IMR-90 (cell line): ENCODE measurements around the gene FRMD4B. TPM values are rescaled to one million over a fixed set of nuclear protein-coding genes. Genes with fewer than 3 reads are reported as not detected.

Experiments
- ATAC-seq: fragments of 200-7000 bp; cut with Tn5 transposase; 2 replicates; pipeline ENCODE4 v1.9.1; 2020; ENCODE audit warnings: low read depth, mild to moderate bottlenecking, moderate library complexity
- BruUV-seq: library from RNA; stranded (reverse); fragments of 400-500 nt; replicated peaks from 2 replicates; lab custom pipeline; 2021; lab: Mats Ljungman, UMichigan
- CTCF ChIA-PET: fragments of 300-600 bp; formaldehyde crosslinking; extraction: SDS; loops from one replicate; lab custom pipeline; 2021; ENCODE audit warnings: antibody characterized with exemption; lab: Yijun Ruan, JAX
- POLR2A ChIA-PET: fragments of 300-600 bp; sonication (Branson Sonifier 250); formaldehyde crosslinking; loops from one replicate; lab custom pipeline; 2022; ENCODE audit warnings: antibody characterized with exemption; ENCODE audit not compliant: unreplicated experiment; lab: Charles Lee
- DNase-seq: peaks from one replicate; pipeline ENCODE4 v3.0.0; 2013
- H2AFZ ChIP-seq: replicated peaks from 2 replicates; pipeline ENCODE3; 2013; ENCODE audit warnings: low read length, mild to moderate bottlenecking; ENCODE audit not compliant: poor library complexity
- H2AK5ac ChIP-seq: 2 replicates; pipeline ENCODE4 v1.6.1; 2013; ENCODE audit warnings: low read depth, low read length, inconsistent platforms
- H2AK9ac ChIP-seq: replicated peaks from 2 replicates; pipeline ENCODE3; 2013; ENCODE audit warnings: mild to moderate bottlenecking, low read depth, low read length, moderate library complexity; ENCODE audit not compliant: poor library complexity
- H2BK120ac ChIP-seq: 2 replicates; pipeline ENCODE4 v1.6.1; 2013; ENCODE audit warnings: low read depth, low read length, inconsistent platforms
- H2BK15ac ChIP-seq: 3 replicates; pipeline ENCODE4 v1.6.1; 2013; ENCODE audit warnings: low read depth, low read length, inconsistent platforms
- H2BK20ac ChIP-seq: 2 replicates; pipeline ENCODE4 v1.6.1; 2013; ENCODE audit warnings: low read depth, mild to moderate bottlenecking, inconsistent platforms, low read length, moderate library complexity
- H2BK5ac ChIP-seq: 2 replicates; pipeline ENCODE4 v1.6.1; 2013; ENCODE audit warnings: mild to moderate bottlenecking, low read depth, low read length, inconsistent platforms; ENCODE audit not compliant: poor library complexity, severe bottlenecking
- H3K14ac ChIP-seq: replicated peaks from 2 replicates; pipeline ENCODE4 v1.6.1; 2013; ENCODE audit warnings: low read depth, low read length, inconsistent platforms
- H3K18ac ChIP-seq: 2 replicates; pipeline ENCODE4 v1.6.1; 2013; ENCODE audit warnings: low read depth, low read length, control low read depth
- H3K23ac ChIP-seq: 2 replicates; pipeline ENCODE4 v1.6.1; 2013; ENCODE audit warnings: low read depth, low read length, inconsistent platforms
- H3K27ac ChIP-seq: 2 replicates; pipeline ENCODE4 v1.5.1; 2013; ENCODE audit warnings: mild to moderate bottlenecking, control low read depth, low read length; ENCODE audit not compliant: insufficient read depth
- H3K27me3 ChIP-seq: 2 replicates; pipeline ENCODE4 v1.6.1; 2013; ENCODE audit warnings: low read length; ENCODE audit not compliant: control insufficient read depth, insufficient read depth
- H3K36me3 ChIP-seq: 2 replicates; pipeline ENCODE4 v1.6.1; 2013; ENCODE audit warnings: low read length, mixed read lengths; ENCODE audit not compliant: control insufficient read depth, insufficient read depth
- H3K4ac ChIP-seq: 2 replicates; pipeline ENCODE4 v1.6.1; 2013; ENCODE audit warnings: low read depth, low read length, inconsistent platforms
- H3K4me1 ChIP-seq: 2 replicates; pipeline ENCODE4 v1.6.1; 2013; ENCODE audit warnings: low read length, mixed read lengths; ENCODE audit not compliant: control insufficient read depth, insufficient read depth
- H3K4me2 ChIP-seq: 2 replicates; pipeline ENCODE4 v1.6.1; 2013; ENCODE audit warnings: low read depth, mild to moderate bottlenecking, control low read depth, low read length, moderate library complexity
- H3K4me3 ChIP-seq: 2 replicates; pipeline ENCODE4 v1.5.1; 2013; ENCODE audit warnings: low read depth, mild to moderate bottlenecking, control low read depth, low read length, moderate library complexity; ENCODE audit not compliant: insufficient read depth
- H3K56ac ChIP-seq: 2 replicates; pipeline ENCODE4 v1.6.1; 2013; ENCODE audit warnings: low read length, inconsistent platforms; ENCODE audit not compliant: insufficient read depth; ENCODE audit errors: extremely low read depth
- H3K79me1 ChIP-seq, 2 experiments: 2 replicates each; pipeline ENCODE4 v1.6.1; 2013; ENCODE audit warnings: low read length in 2 of 2, inconsistent platforms in 1 of 2, low read depth in 1 of 2
- H3K9ac ChIP-seq: 2 replicates; pipeline ENCODE4 v1.6.1; 2013; ENCODE audit warnings: low read depth, low read length, control low read depth
- H3K9me1 ChIP-seq: 2 replicates; pipeline ENCODE4 v1.6.1; 2013; ENCODE audit warnings: low read length, inconsistent platforms; ENCODE audit not compliant: insufficient read depth
- H3K9me3 ChIP-seq: 2 replicates; pipeline ENCODE4 v1.6.1; 2013; ENCODE audit warnings: low read length; ENCODE audit not compliant: control insufficient read depth, insufficient read depth
- H4K20me1 ChIP-seq: 2 replicates; pipeline ENCODE4 v1.6.1; 2013; ENCODE audit warnings: low read length, inconsistent platforms; ENCODE audit not compliant: insufficient read depth
- H4K5ac ChIP-seq: 2 replicates; pipeline ENCODE4 v1.6.1; 2013; ENCODE audit warnings: mild to moderate bottlenecking, low read depth, low read length, control low read depth
- H4K8ac ChIP-seq, 2 experiments: 2 replicates each; pipeline ENCODE4 v1.6.1; 2013; ENCODE audit warnings: low read depth in 2 of 2, low read length in 2 of 2, control low read depth in 1 of 2, inconsistent platforms in 1 of 2
- H4K91ac ChIP-seq: 2 replicates; pipeline ENCODE4 v1.6.1; 2013; ENCODE audit warnings: low read depth, low read length, inconsistent platforms; ENCODE audit not compliant: insufficient read depth
- CEBPB ChIP-seq: IDR thresholded peaks from 2 replicates; pipeline ENCODE4 v1.6.1; 2012; ENCODE audit warnings: low read depth, low read length, improper control_type of control experiment
- CTCF ChIP-seq: conservative IDR thresholded peaks from 2 replicates; pipeline ENCODE4 v1.5.1; 2012; ENCODE audit warnings: mild to moderate bottlenecking, low read depth, low read length, improper control_type of control experiment
- ELK1 ChIP-seq: fragments of 150-350 bp; IDR thresholded peaks from 2 replicates; pipeline ENCODE4 v1.6.1; 2016; ENCODE audit warnings: low read depth, mild to moderate bottlenecking, low read length, moderate library complexity, borderline replicate concordance
- MAFK ChIP-seq: IDR thresholded peaks from 2 replicates; pipeline ENCODE4 v1.6.1; 2012; ENCODE audit warnings: low read depth, low read length, improper control_type of control experiment
- MAZ ChIP-seq: IDR thresholded peaks from 2 replicates; pipeline ENCODE4 v1.6.1; 2012; ENCODE audit warnings: low read depth, mild to moderate bottlenecking, low read length, improper control_type of control experiment, moderate library complexity, borderline replicate concordance
- MXI1 ChIP-seq: IDR thresholded peaks from 2 replicates; pipeline ENCODE4 v1.6.1; 2012; ENCODE audit warnings: low read depth, mild to moderate bottlenecking, low read length, moderate library complexity, borderline replicate concordance
- NFE2L2 ChIP-seq: fragments of 150-350 bp; IDR thresholded peaks from 2 replicates; pipeline ENCODE4 v1.6.1; 2016; ENCODE audit warnings: low read depth, mild to moderate bottlenecking, low read length
- POLR2A ChIP-seq: IDR thresholded peaks from 2 replicates; pipeline ENCODE4 v1.6.1; 2012; ENCODE audit warnings: mild to moderate bottlenecking, low read depth, low read length
- RCOR1 ChIP-seq: IDR thresholded peaks from 2 replicates; pipeline ENCODE4 v1.6.1; 2012; ENCODE audit warnings: mild to moderate bottlenecking, low read length, improper control_type of control experiment; ENCODE audit not compliant: insufficient replicate concordance
- USF2 ChIP-seq: fragments of 150-350 bp; IDR thresholded peaks from 2 replicates; pipeline ENCODE4 v1.6.1; 2017; ENCODE audit warnings: mild to moderate bottlenecking, antibody characterized with exemption, low read length, low read depth
- WGBS, 2 experiments: methylation state at CpG; one replicate each; pipeline versions ENCODE4 v1.1.5 to v1.1.7; 2013; ENCODE audit warnings: missing lambda C conversion rate in 2 of 2; ENCODE audit not compliant: insufficient read length in 1 of 2; ENCODE audit errors: extremely low coverage in 2 of 2; 5-methylcytosine and 5-hydroxymethylcytosine counted together
- dilution Hi-C: fragments of 300-500 bp; cut with HindIII; formaldehyde crosslinking; loops from one replicate; pipeline ENCODE4 v1.14.3; 2018; ENCODE audit warnings: low sequenced_read_pairs; ENCODE audit not compliant: unreplicated experiment
- in situ Hi-C: fragments of 300-500 bp; cut with MboI; formaldehyde crosslinking; loops from 3 replicates; pipeline ENCODE4 v1.14.3; 2019; ENCODE audit warnings: low sequenced_read_pairs, inconsistent platforms, mixed read lengths
- intact Hi-C: fragments of 100-400 bp; cut with micrococcal nuclease; formaldehyde crosslinking; loops from 2 replicates; pipeline ENCODE4 v1.10.0; 2022
- polyA plus RNA-seq, 3 experiments: library from polyadenylated mRNA; depleted of rRNA; stranded (reverse); fragments of >200 nt; gene quantifications; 2 replicates each; pipeline ENCODE4 v1.2.3, GENCODE V29; 2012; ENCODE audit warnings: low replicate concordance in 1 of 3
- total RNA-seq: library from RNA; depleted of rRNA; stranded (reverse); fragments of >200 nt; gene quantifications from 2 replicates; pipeline ENCODE4 v1.2.3, GENCODE V29; 2012

FRMD4B gene
- total and polyA plus RNA-seq, 2 of the 4 experiments (the other 2 are of a cell fraction) = 0.14 to 0.36 TPM

DNA sequence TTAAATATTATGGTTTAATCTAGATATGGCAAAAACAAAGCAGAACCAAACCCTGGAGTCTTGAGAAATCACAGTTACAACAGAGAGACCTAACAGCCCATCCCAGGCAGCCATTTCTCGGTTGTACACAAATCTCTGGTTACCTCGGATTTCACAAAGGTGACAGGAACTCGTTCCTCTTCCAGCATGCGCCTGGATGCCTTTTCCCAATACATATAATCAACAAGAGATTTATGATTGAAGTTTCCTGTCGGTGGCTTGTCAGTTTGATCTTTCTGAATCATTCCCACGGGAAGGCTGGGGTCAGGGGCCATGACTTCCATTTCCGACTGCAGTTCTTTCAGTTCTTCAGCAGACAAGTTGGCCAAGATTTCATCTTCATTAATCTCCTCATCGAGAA lies 263.9 kb downstream of the FRMD4B start:
- Histone ChIP-seq H3K27me3 (peaks cover 8% of the 10 kb centered on the region), H2BK5ac (no peak overlapping the region), H2AK5ac (no peak overlapping the region), H3K23ac (no peak overlapping the region), H4K91ac (no peak overlapping the region), H3K56ac (no peak overlapping the region), H4K8ac (no peak overlapping the region), H2AFZ (no peak overlapping the region), H3K27ac (no peak overlapping the region), H3K4me2 (no peak overlapping the region), H3K18ac (no peak overlapping the region), H3K4me3 (no peak overlapping the region), H2AK9ac (no peak overlapping the region), H2BK15ac (no peak overlapping the region), H4K20me1 (no peaks in the 10 kb centered on the region), H3K14ac (no peak overlapping the region), H3K4ac (no peak overlapping the region), H3K9me3 (no peaks in the 10 kb centered on the region), H3K36me3 (no peaks in the 10 kb centered on the region), H3K4me1 (no peaks in the 10 kb centered on the region), H2BK120ac (no peak overlapping the region), H2BK20ac (no peak overlapping the region), H3K9ac (no peak overlapping the region), H4K5ac (no peak overlapping the region), H3K79me1 (no peaks in the 10 kb centered on the region), H3K9me1 (no peaks in the 10 kb centered on the region)
- ChIA-PET CTCF (interaction anchor here (0.8 to 1.6 kb wide), 7 partner anchors 13 to 185 kb away, joined by 3 to 12 read pairs (median 3); no protein-coding TSS in a partner anchor), POLR2A (no interaction called here)
- no peak for TF ChIP-seq ELK1
- TF ChIP-seq CTCF = no peak
- no peak for TF ChIP-seq RCOR1
- no peak for TF ChIP-seq MXI1
- no peak for TF ChIP-seq POLR2A
- TF ChIP-seq CEBPB = no peak
- no peak for TF ChIP-seq USF2
- TF ChIP-seq MAFK = no peak
- TF ChIP-seq NFE2L2 = no peak
- TF ChIP-seq MAZ = no peak
- ATAC-seq (no peak), DNase-seq (no peak)
- no TSS peak for BruUV-seq
- in situ Hi-C loops = no loop called here
- intact Hi-C loops = loop anchor here (1.0 to 10.0 kb wide), 3 partner anchors 184 to 553 kb away; no protein-coding TSS in a partner anchor
- WGBS, 2 experiments = no CpG with 5 or more reads among the region's 8 CpGs
- dilution Hi-C loops = no loop called here
